ENCODE measurements around the gene OR2J1. TPM values are rescaled to one million over a fixed set of nuclear protein-coding genes. Genes with fewer than 3 reads are reported as not detected.

OR2J1 gene
- polyA plus RNA-seq, 12 donors: not detected

Other genes with a start within 250 kb of the OR2J1 start
- 10 to 100 TPM in 11 of 12 donors, not detected in 1; 36.6 to 56.1 (median 46.9) TPM for gene TRIM27, start 175.5 kb upstream of the OR2J1 start, polyA plus RNA-seq (ENCODE audit: insufficient read length in 12 of 12)
- 1 to 10 TPM in 10 of 12 donors, not detected in 2; 1.6 to 3.1 (median 2.5) TPM for gene ZNF311, start 94.2 kb upstream of the OR2J1 start, polyA plus RNA-seq (ENCODE audit: insufficient read length in 12 of 12)
- not detected for gene OR2W1, start 54.3 kb upstream of the OR2J1 start, polyA plus RNA-seq (ENCODE audit: insufficient read length in 12 of 12)
- gene OR2B3, start 12.2 kb upstream of the OR2J1 start, polyA plus RNA-seq (ENCODE audit: insufficient read length in 12 of 12): not detected
- gene OR2J3, start 8.6 kb downstream of the OR2J1 start, polyA plus RNA-seq (ENCODE audit: insufficient read length in 12 of 12): not detected
- gene OR2J2, start 71.4 kb downstream of the OR2J1 start, polyA plus RNA-seq (ENCODE audit: insufficient read length in 12 of 12): not detected
- gene OR14J1, start 202.2 kb downstream of the OR2J1 start, polyA plus RNA-seq (ENCODE audit: insufficient read length in 12 of 12): under 1 TPM in 10 of 12 donors, not detected in 2; 0.01 to 0.11 (median 0.05) TPM

Data from muscle of arm (tissue), 12 donors.